Activated B cell treated with CpG ODN at 0.5 μM for 24 hours (primary cell): ENCODE data around the gene CHRNA9. TPM values are rescaled to one million over a fixed set of nuclear protein-coding genes. Genes with fewer than 3 reads are reported as not detected.

Experiments
- ATAC-seq: fragments of 200-7000 bp; cut with Tn5 transposase; one replicate; pipeline ENCODE4 v1.10.0; 2021; ENCODE audit warnings: low read depth, mild to moderate bottlenecking, moderate library complexity
- CTCF ChIA-PET: fragments of 350-600 bp; sonication (Branson Sonifier 250); formaldehyde crosslinking; loops from one replicate; lab custom pipeline; 2021; ENCODE audit warnings: antibody characterized with exemption; lab: Charles Lee
- POLR2A ChIA-PET: fragments of 350-600 bp; sonication (Branson Sonifier 250); formaldehyde crosslinking; loops from one replicate; lab custom pipeline; 2021; ENCODE audit warnings: antibody characterized with exemption; lab: Charles Lee
- DNase-seq: peaks from one replicate; pipeline ENCODE4 v3.0.0; 2022
- H3K27ac Mint-ChIP-seq: one replicate; pipeline ENCODE4 v1.8.0; 2020; ENCODE audit warnings: mixed read lengths
- H3K27me3 Mint-ChIP-seq: one replicate; pipeline ENCODE4 v1.8.0; 2021; ENCODE audit warnings: mixed read lengths
- H3K36me3 Mint-ChIP-seq: one replicate; pipeline ENCODE4 v1.8.0; 2021; ENCODE audit warnings: low read depth, mixed read lengths
- H3K4me1 Mint-ChIP-seq: one replicate; pipeline ENCODE4 v1.8.0; 2021; ENCODE audit warnings: mixed read lengths
- H3K4me3 Mint-ChIP-seq: one replicate; pipeline ENCODE4 v1.8.0; 2020; ENCODE audit warnings: mild to moderate bottlenecking, mixed read lengths
- H3K9me3 Mint-ChIP-seq: one replicate; pipeline ENCODE4 v1.8.0; 2020; ENCODE audit warnings: mixed read lengths
- CTCF ChIP-seq: fragments of 200-600 bp; IDR thresholded peaks from one replicate; pipeline ENCODE4 v1.8.0; 2022; ENCODE audit warnings: antibody characterized with exemption, mild to moderate bottlenecking
- intact Hi-C: fragments of 100-400 bp; cut with micrococcal nuclease; formaldehyde crosslinking; loops from one replicate; pipeline ENCODE4 v1.15.1; 2024
- total RNA-seq: library from RNA; stranded (reverse); gene quantifications from 2 replicates; pipeline ENCODE4 v1.2.3, GENCODE V29; 2022

Gene CHRNA9
- total RNA-seq, 1 donor from 2014 or later: 0.16 TPM

- H3K9me3 Mint-ChIP-seq: no peaks in the 10 kb centered on the region
- ATAC-seq (no peak), DNase-seq (no peak)
- CTCF ChIA-PET: interaction anchor here (0.8 to 1.0 kb wide), 3 partner anchors 12 to 264 kb away, joined by 3 to 6 read pairs (median 5); partner anchors contain the start of gene N4BP2
- POLR2A ChIA-PET: interaction anchor here (0.7 kb wide), 2 partner anchors 120 to 291 kb away, joined by 3 read pairs; no protein-coding TSS in a partner anchor
- intact Hi-C loops: loop anchor here (10.0 kb wide), 1 partner anchor 523 kb away; no protein-coding TSS in a partner anchor
- no peaks in the 10 kb centered on the region for H3K36me3 Mint-ChIP-seq
- no peak overlapping the region for H3K4me3 Mint-ChIP-seq
- no peak overlapping the region for H3K27ac Mint-ChIP-seq
- no peak for TF ChIP-seq CTCF
- peaks cover 26% of the 10 kb centered on the region for H3K4me1 Mint-ChIP-seq
- no peaks in the 10 kb centered on the region for H3K27me3 Mint-ChIP-seq
These were observed 13.4 kb upstream of the CHRNA9 start for GRCh38 chr4:40321574-40322275.

- no peak for ATAC-seq
- no peaks in the 10 kb centered on the region for H3K36me3 Mint-ChIP-seq
- intact Hi-C loops: loop anchor here (10.0 kb wide), 1 partner anchor 522 kb away; no protein-coding TSS in a partner anchor
- no peak overlapping the region for H3K27ac Mint-ChIP-seq
- no peak for TF ChIP-seq CTCF
- ChIA-PET CTCF (interaction anchor here (0.8 to 1.8 kb wide), 2 partner anchors 265 to 266 kb away, joined by 3 to 5 read pairs; partner anchors contain the start of gene N4BP2), POLR2A (interaction anchor here (0.5 kb wide), 1 partner anchor 479 kb away, joined by 9 read pairs; no protein-coding TSS in a partner anchor)
- H3K9me3 Mint-ChIP-seq: no peaks in the 10 kb centered on the region
- H3K4me3 Mint-ChIP-seq: no peak overlapping the region
- no peak for DNase-seq
- peaks cover 16% of the 10 kb centered on the region for H3K4me1 Mint-ChIP-seq
- no peaks in the 10 kb centered on the region for H3K27me3 Mint-ChIP-seq
These were observed 12.3 kb upstream of the CHRNA9 start for GRCh38 chr4:40322811-40323210.

GRCh38 chr4:40323866-40324265, 11.3 kb upstream of the CHRNA9 start:
- ATAC-seq (no peak), DNase-seq (no peak)
- peaks cover 14% of the 10 kb centered on the region for H3K4me1 Mint-ChIP-seq
- H3K36me3 Mint-ChIP-seq: no peaks in the 10 kb centered on the region
- no peak overlapping the region for H3K4me3 Mint-ChIP-seq
- peaks cover 4% of the 10 kb centered on the region for H3K27me3 Mint-ChIP-seq
- ChIA-PET POLR2A (interaction anchor here (2.0 kb wide), 1 partner anchor 268 kb away, joined by 9 read pairs; the partner anchor contains the start of gene N4BP2), CTCF (interaction anchor here (0.8 to 1.8 kb wide), 3 partner anchors 14 to 268 kb away, joined by 3 read pairs; partner anchors contain the start of gene N4BP2)
- intact Hi-C loops: loop anchor here (2.0 to 10.0 kb wide), 2 partner anchors 521 to 855 kb away; no protein-coding TSS in a partner anchor
- no peak overlapping the region for H3K27ac Mint-ChIP-seq
- no peak for TF ChIP-seq CTCF
- no peaks in the 10 kb centered on the region for H3K9me3 Mint-ChIP-seq

- H3K9me3 Mint-ChIP-seq: no peaks in the 10 kb centered on the region
- peaks cover 5% of the 10 kb centered on the region for H3K27me3 Mint-ChIP-seq
- peaks cover 14% of the 10 kb centered on the region for H3K4me1 Mint-ChIP-seq
- intact Hi-C loops: loop anchor here (1.0 to 10.0 kb wide), 8 partner anchors 16 to 857 kb away; partner anchors contain the start of genes N4BP2 and UBE2K
- DNase-seq: no peak
- H3K4me3 Mint-ChIP-seq: no peak overlapping the region
- H3K36me3 Mint-ChIP-seq: no peaks in the 10 kb centered on the region
- H3K27ac Mint-ChIP-seq: no peak overlapping the region
- POLR2A ChIA-PET: interaction anchor here (0.6 to 2.0 kb wide), 5 partner anchors 125 to 269 kb away, joined by 3 to 9 read pairs (median 4); partner anchors contain the start of gene N4BP2
- TF ChIP-seq CTCF: no peak
- ATAC-seq: peak; percentile 100
- CTCF ChIA-PET: interaction anchor here (0.6 to 3.0 kb wide), 30 partner anchors 8 to 394 kb away, joined by 3 to 54 read pairs (median 4); partner anchors contain the start of genes N4BP2 and PDS5A
These were observed 9.6 kb upstream of the CHRNA9 start for GRCh38 chr4:40325406-40326019.
